Measurements from ENCODE around the gene ACTG1.

The ACTG1 gene

DNA sequence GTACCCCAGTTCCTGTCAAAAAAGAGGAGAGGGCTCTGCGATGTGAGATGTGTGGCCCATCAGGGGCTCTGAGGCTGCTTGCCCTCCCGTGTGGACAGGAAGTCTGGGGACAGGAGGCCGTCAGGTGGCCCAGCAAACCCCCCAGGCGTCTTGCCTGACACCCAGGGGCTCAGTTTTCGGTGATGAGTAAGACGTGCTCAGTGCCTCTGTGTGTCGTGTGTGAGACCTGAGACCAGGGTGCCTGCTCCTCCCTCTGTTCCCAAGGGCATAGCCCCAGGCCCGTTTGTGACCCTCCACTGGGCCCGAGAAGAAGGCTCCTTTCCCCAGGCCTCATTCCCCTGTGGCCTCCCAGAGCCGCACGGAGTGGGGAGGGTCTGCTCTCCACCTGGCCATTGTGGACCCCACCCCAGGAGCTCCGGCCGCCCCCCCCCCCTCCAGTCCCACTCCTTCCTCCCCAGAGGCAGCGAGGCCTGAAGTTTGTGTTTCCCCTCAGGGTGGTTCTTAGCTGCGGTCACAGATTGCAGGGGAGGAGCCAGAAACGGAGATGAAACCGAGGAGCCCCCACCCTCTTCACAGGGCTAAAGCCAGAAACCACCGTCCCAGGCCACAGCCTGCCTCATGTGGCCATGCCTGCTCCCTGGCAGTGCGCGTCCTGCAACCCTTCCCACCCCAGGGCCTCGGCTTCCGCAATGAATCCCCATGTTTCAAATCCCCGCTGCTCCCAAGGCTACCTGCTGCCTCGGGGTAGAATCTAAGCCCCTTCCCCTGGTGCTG is 4.9 kb upstream of the ACTG1 start:
- Histone ChIP-seq H2BK12ac (ENCODE audit: low read length in 2 of 2) (peak overlapping the region; percentile 49 to 51), H2AFZ (ENCODE audit: low read depth, low read length) (no peak overlapping the region), H3K18ac (ENCODE audit: low read depth in 1 of 2, low read length in 2 of 2) (peak overlapping the region in 1 of 2 experiments; percentile 26), H2AK5ac (ENCODE audit: low read length, severe bottlenecking) (peak overlapping the region; percentile 90), H2BK5ac (ENCODE audit: low read depth, low read length, poor library complexity, severe bottlenecking) (peak overlapping the region; percentile 36), H3K4ac (ENCODE audit: low read depth in 1 of 2, low read length in 2 of 2) (peak overlapping the region; percentile 44 to 75), H2BK15ac (ENCODE audit: low read depth, poor library complexity, severe bottlenecking) (peak overlapping the region; percentile 26), H3K9ac (ENCODE audit: low read length) (peak overlapping the region; percentile 63), H2BK120ac (ENCODE audit: low read depth, low read length) (peak overlapping the region; percentile 11), H3K4me2 (ENCODE audit: low read length, poor library complexity, severe bottlenecking) (peak overlapping the region; percentile 95), H3K9me3 (ENCODE audit: control insufficient read depth, low read length) (no peaks in the 10 kb centered on the region), H3K36me3 (ENCODE audit: control insufficient read depth in 1 of 2, insufficient read depth in 2 of 2, low read depth in 1 of 2, low read length in 2 of 2) (peaks cover 3 to 21% of the 10 kb centered on the region in 2 experiments), H3K4me1 (ENCODE audit: control insufficient read depth, insufficient read depth, low read depth, low read length) (peaks cover 53% of the 10 kb centered on the region), H3K79me1 (replicated peaks; ENCODE audit: low read length, poor library complexity, severe bottlenecking) (peaks cover 4% of the 10 kb centered on the region), H4K91ac (ENCODE audit: low read length) (peak overlapping the region; percentile 67), H3K27ac (ENCODE audit: low read length, poor library complexity, severe bottlenecking) (peak overlapping the region; percentile 98), H4K8ac (ENCODE audit: low read length) (peak overlapping the region; percentile 76), H3K4me3 (ENCODE audit: insufficient read depth in 1 of 2, low read depth in 1 of 2, low read length in 2 of 2) (peak overlapping the region; percentile 30 to 92), H3K14ac (ENCODE audit: low read length in 2 of 2) (peak overlapping the region in 1 of 2 experiments; percentile 55), H3K23ac (ENCODE audit: low read length in 2 of 2) (peak overlapping the region in 1 of 2 experiments; percentile 51), H3K27me3 (ENCODE audit: control insufficient read depth in 1 of 2, insufficient read depth in 1 of 2, low read length in 2 of 2) (peaks cover 0 to 1% of the 10 kb centered on the region in 2 experiments)
- WGBS, result 43% methylated on average over 24 of the region's 24 CpGs
- DNase-seq, result peak; percentile 68

DNA sequence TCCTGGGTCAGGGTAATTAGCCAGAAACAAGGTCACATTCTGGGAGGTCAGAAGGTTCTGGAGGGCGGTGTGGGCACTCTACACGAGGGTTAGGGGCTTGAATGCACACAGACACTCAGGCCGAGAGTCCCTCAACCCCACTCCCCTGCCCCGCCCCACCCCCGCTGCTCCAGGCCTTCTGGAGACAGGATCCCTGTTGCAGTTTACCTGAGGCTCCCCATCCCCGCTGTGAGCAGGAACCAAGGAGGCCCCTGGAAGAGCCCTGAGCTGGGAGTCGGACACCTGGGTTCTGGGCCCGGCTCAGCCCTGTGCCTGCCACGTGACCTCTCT is 4.4 kb upstream of the ACTG1 start:
- peaks cover 51% of the 10 kb centered on the region for H3K4me1 ChIP-seq (ENCODE audit: control insufficient read depth, insufficient read depth, low read depth, low read length)
- H2AFZ ChIP-seq (ENCODE audit: low read depth, low read length), result no peak overlapping the region

GRCh38 chr17:81516439-81516838 is 3.8 kb upstream of the ACTG1 start:
- H2AFZ ChIP-seq (ENCODE audit: low read depth, low read length), result no peak overlapping the region
- peak overlapping the region in 1 of 2 experiments; percentile 80 for H3K4ac ChIP-seq (ENCODE audit: low read depth in 1 of 2, low read length in 2 of 2)
- peak overlapping the region; percentile 72 for H4K91ac ChIP-seq (ENCODE audit: low read length)
- peaks cover 4% of the 10 kb centered on the region for H3K79me1 ChIP-seq (replicated peaks; ENCODE audit: low read length, poor library complexity, severe bottlenecking)
- peak overlapping the region in 1 of 2 experiments; percentile 59 for H2BK12ac ChIP-seq (ENCODE audit: low read length in 2 of 2)
- H3K4me1 ChIP-seq (ENCODE audit: control insufficient read depth, insufficient read depth, low read depth, low read length), result peaks cover 51% of the 10 kb centered on the region
- H2AK5ac ChIP-seq (ENCODE audit: low read length, severe bottlenecking), result peak overlapping the region; percentile 95
- peak overlapping the region; percentile 98 for H3K27ac ChIP-seq (ENCODE audit: low read length, poor library complexity, severe bottlenecking)
- H3K9ac ChIP-seq (ENCODE audit: low read length), result peak overlapping the region; percentile 94
- H2BK120ac ChIP-seq (ENCODE audit: low read depth, low read length), result no peak overlapping the region
- H3K23ac ChIP-seq (ENCODE audit: low read length in 2 of 2), result no peak overlapping the region
- no peak for DNase-seq
- no peaks in the 10 kb centered on the region for H3K9me3 ChIP-seq (ENCODE audit: control insufficient read depth, low read length)
- peak overlapping the region; percentile 45 to 92 for H3K4me3 ChIP-seq (ENCODE audit: insufficient read depth in 1 of 2, low read depth in 1 of 2, low read length in 2 of 2)
- peak overlapping the region; percentile 68 for H2BK15ac ChIP-seq (ENCODE audit: low read depth, poor library complexity, severe bottlenecking)
- peak overlapping the region; percentile 17 to 59 for H3K18ac ChIP-seq (ENCODE audit: low read depth in 1 of 2, low read length in 2 of 2)
- H3K27me3 ChIP-seq (ENCODE audit: control insufficient read depth in 1 of 2, insufficient read depth in 1 of 2, low read length in 2 of 2), result no peaks in the 10 kb centered on the region
- H3K4me2 ChIP-seq (ENCODE audit: low read length, poor library complexity, severe bottlenecking), result peak overlapping the region; percentile 94
- peaks cover 7 to 30% of the 10 kb centered on the region in 2 experiments for H3K36me3 ChIP-seq (ENCODE audit: control insufficient read depth in 1 of 2, insufficient read depth in 2 of 2, low read depth in 1 of 2, low read length in 2 of 2)
- no peak overlapping the region for H2BK5ac ChIP-seq (ENCODE audit: low read depth, low read length, poor library complexity, severe bottlenecking)
- 89% methylated on average over 4 of the region's 4 CpGs for WGBS
- peak overlapping the region; percentile 27 to 46 for H3K14ac ChIP-seq (ENCODE audit: low read length in 2 of 2)
- peak overlapping the region; percentile 16 for H4K8ac ChIP-seq (ENCODE audit: low read length)

More for the DNA sequence above, 4.4 kb upstream of the ACTG1 start:
- peak overlapping the region; percentile 80 for H2BK15ac ChIP-seq (ENCODE audit: low read depth, poor library complexity, severe bottlenecking)
- H3K4me3 ChIP-seq (ENCODE audit: insufficient read depth in 1 of 2, low read depth in 1 of 2, low read length in 2 of 2), result peak overlapping the region; percentile 30 to 92
- H3K4ac ChIP-seq (ENCODE audit: low read depth in 1 of 2, low read length in 2 of 2), result peak overlapping the region in 1 of 2 experiments; percentile 44
- no peaks in the 10 kb centered on the region for H3K9me3 ChIP-seq (ENCODE audit: control insufficient read depth, low read length)
- no peak overlapping the region for H4K91ac ChIP-seq (ENCODE audit: low read length)
- H3K9ac ChIP-seq (ENCODE audit: low read length), result peak overlapping the region; percentile 94
- H3K23ac ChIP-seq (ENCODE audit: low read length in 2 of 2), result no peak overlapping the region
- peak overlapping the region; percentile 67 for H4K8ac ChIP-seq (ENCODE audit: low read length)
- peak overlapping the region in 1 of 2 experiments; percentile 5 for H2BK12ac ChIP-seq (ENCODE audit: low read length in 2 of 2)
- H2AK5ac ChIP-seq (ENCODE audit: low read length, severe bottlenecking), result peak overlapping the region; percentile 95
- no peak overlapping the region for H2BK120ac ChIP-seq (ENCODE audit: low read depth, low read length)
- H2BK5ac ChIP-seq (ENCODE audit: low read depth, low read length, poor library complexity, severe bottlenecking), result peak overlapping the region; percentile 36
- no peak overlapping the region for H3K18ac ChIP-seq (ENCODE audit: low read depth in 1 of 2, low read length in 2 of 2)
- H3K4me2 ChIP-seq (ENCODE audit: low read length, poor library complexity, severe bottlenecking), result peak overlapping the region; percentile 94
- H3K14ac ChIP-seq (ENCODE audit: low read length in 2 of 2), result peak overlapping the region in 1 of 2 experiments; percentile 55
- DNase-seq, result no peak
- H3K27me3 ChIP-seq (ENCODE audit: control insufficient read depth in 1 of 2, insufficient read depth in 1 of 2, low read length in 2 of 2), result no peaks in the 10 kb centered on the region
- H3K27ac ChIP-seq (ENCODE audit: low read length, poor library complexity, severe bottlenecking), result peak overlapping the region; percentile 98
- whole genome bisulfite sequencing, result 90% methylated on average over 9 of the region's 9 CpGs
- peaks cover 4% of the 10 kb centered on the region for H3K79me1 ChIP-seq (replicated peaks; ENCODE audit: low read length, poor library complexity, severe bottlenecking)
- peaks cover 3 to 25% of the 10 kb centered on the region in 2 experiments for H3K36me3 ChIP-seq (ENCODE audit: control insufficient read depth in 1 of 2, insufficient read depth in 2 of 2, low read depth in 1 of 2, low read length in 2 of 2)

DNA sequence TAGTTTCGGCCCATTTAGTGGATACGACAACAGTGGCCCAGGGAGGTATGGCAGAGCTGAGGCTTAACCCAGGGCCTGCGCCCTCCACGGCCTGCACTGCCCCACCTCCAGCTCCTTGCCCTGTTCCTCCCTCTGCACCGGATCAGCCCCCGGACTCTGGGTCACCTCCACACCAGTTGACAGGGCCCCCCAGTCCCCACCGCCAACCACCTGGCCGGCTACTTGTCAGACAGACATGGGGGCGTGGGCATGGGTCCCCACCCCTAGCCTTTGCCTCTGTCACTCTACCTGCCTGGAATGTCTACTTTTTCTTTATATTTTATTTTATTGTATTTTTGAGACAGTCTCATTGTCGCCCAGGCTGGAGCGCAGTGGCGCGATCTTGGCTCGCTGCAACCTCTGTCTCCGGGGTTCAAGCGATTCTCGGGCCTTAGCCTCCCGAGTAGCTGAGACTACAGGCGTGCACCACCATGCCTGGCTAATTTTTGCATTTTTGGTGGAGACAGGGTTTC is 3.0 kb upstream of the ACTG1 start:
- Histone ChIP-seq H2BK120ac (ENCODE audit: low read depth, low read length) (peak overlapping the region; percentile 94), H3K9ac (ENCODE audit: low read length) (peak overlapping the region; percentile 94), H3K79me1 (replicated peaks; ENCODE audit: low read length, poor library complexity, severe bottlenecking) (peaks cover 4% of the 10 kb centered on the region), H2BK15ac (ENCODE audit: low read depth, poor library complexity, severe bottlenecking) (peak overlapping the region; percentile 15), H2AFZ (ENCODE audit: low read depth, low read length) (peak overlapping the region; percentile 20), H3K9me3 (ENCODE audit: control insufficient read depth, low read length) (no peaks in the 10 kb centered on the region), H3K18ac (ENCODE audit: low read depth in 1 of 2, low read length in 2 of 2) (peak overlapping the region; percentile 46 to 86), H3K4me3 (ENCODE audit: insufficient read depth in 1 of 2, low read depth in 1 of 2, low read length in 2 of 2) (peak overlapping the region; percentile 83 to 92), H3K4me2 (ENCODE audit: low read length, poor library complexity, severe bottlenecking) (peak overlapping the region; percentile 94), H3K27ac (ENCODE audit: low read length, poor library complexity, severe bottlenecking) (peak overlapping the region; percentile 98), H2AK5ac (ENCODE audit: low read length, severe bottlenecking) (peak overlapping the region; percentile 81), H3K14ac (ENCODE audit: low read length in 2 of 2) (peak overlapping the region in 1 of 2 experiments; percentile 98), H4K91ac (ENCODE audit: low read length) (peak overlapping the region; percentile 93), H2BK5ac (ENCODE audit: low read depth, low read length, poor library complexity, severe bottlenecking) (peak overlapping the region; percentile 99), H4K8ac (ENCODE audit: low read length) (peak overlapping the region; percentile 33), H2BK12ac (ENCODE audit: low read length in 2 of 2) (peak overlapping the region; percentile 7 to 80), H3K27me3 (ENCODE audit: control insufficient read depth in 1 of 2, insufficient read depth in 1 of 2, low read length in 2 of 2) (no peaks in the 10 kb centered on the region), H3K36me3 (ENCODE audit: control insufficient read depth in 1 of 2, insufficient read depth in 2 of 2, low read depth in 1 of 2, low read length in 2 of 2) (peaks cover 16 to 38% of the 10 kb centered on the region in 2 experiments), H3K23ac (ENCODE audit: low read length in 2 of 2) (peak overlapping the region in 1 of 2 experiments; percentile 68), H3K4me1 (ENCODE audit: control insufficient read depth, insufficient read depth, low read depth, low read length) (peaks cover 50% of the 10 kb centered on the region), H3K4ac (ENCODE audit: low read depth in 1 of 2, low read length in 2 of 2) (peak overlapping the region; percentile 42 to 99)
- DNase-seq, result no peak
- WGBS, result 56% methylated on average over 18 of the region's 19 CpGs

Measured in mesenchymal stem cell (in vitro differentiated cells and primary cell).